T-helper 22 cell (primary cell): Measurements from ENCODE around the gene SLC35E2B.
"Not testable (repeated sequence)": the region's sequence is repeated elsewhere in the genome, so short reads cannot be mapped to it uniquely, and the experiment has no call there.

ENCODE experiments used
- DNase-seq: peaks from one replicate; pipeline ENCODE4 v3.0.0-alpha.2; 2020; ENCODE audit warnings: low read depth

SLC35E2B gene

DNA sequence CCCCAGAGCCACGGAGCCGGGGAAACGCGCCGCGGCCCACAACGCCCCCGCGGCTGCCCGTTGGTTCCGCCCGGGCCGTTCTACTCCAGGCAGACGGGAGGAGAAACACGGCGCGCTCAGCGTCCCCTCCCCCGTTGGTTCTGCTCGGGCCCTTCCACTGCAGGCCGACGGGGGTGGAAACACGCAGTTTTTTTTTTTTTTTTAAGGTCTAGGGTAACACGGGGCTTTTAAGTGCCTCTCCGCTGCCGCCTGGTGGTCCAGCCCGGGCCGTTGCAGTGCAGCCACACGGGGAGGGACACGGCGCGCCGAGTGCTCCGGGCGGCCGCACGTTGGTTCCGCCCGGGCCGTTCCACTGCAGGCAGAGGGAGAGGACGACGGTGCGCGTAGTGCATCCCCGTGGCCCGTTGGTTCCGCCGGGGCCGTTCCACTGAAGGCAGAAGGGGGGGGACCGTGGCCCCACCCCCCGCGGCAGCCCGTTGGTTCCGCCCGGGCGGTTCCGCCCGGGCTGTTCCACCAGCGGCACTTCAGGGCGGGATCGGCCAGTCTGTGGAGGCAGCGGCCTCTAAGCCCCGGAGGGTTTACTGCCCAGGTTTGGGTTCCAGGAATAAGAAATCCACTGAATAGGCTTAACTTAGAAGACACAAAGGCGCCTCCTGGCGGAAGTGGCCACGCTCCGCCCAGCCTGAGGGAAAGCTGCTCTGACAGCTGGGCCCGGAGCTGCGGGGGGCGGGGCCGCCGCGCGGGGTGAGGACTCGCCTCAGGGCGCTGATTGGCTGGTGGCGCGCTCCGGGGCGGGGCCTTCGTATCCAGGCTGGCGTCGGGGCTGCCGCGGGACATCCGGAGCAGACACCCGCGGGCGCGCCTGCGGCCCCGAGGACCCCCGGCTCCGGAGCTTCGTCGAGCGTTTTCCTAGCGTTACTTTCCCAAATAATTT is at the start of gene SLC35E2B:
TSS of gene SLC35E2B (minus strand) at position 82 of the 934 bp plus-strand sequence. CDS start 16,096 bp downstream, outside the sequence.
- peak; percentile 96 for DNase-seq

DNA sequence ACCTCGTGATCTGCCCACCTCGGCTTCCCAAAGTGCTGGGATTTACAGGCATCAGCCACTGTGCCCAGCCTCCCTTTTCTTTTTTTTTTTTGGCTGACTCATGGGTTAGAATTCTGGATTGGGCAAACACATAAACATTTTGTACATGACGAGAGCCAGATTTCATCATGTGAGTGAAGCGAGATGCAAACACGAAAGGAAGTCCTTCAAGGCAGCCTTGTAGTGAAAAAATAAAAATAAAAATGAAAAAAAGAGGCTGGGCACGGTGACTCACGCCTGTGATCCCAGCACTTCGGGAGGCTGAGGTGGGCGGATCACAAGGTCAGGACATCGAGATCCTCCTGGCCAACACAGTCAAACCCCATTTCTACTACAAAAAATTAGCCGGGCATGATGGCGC is 48.4 kb upstream of the SLC35E2B start:
- not testable (repeated sequence) for DNase-seq

DNA sequence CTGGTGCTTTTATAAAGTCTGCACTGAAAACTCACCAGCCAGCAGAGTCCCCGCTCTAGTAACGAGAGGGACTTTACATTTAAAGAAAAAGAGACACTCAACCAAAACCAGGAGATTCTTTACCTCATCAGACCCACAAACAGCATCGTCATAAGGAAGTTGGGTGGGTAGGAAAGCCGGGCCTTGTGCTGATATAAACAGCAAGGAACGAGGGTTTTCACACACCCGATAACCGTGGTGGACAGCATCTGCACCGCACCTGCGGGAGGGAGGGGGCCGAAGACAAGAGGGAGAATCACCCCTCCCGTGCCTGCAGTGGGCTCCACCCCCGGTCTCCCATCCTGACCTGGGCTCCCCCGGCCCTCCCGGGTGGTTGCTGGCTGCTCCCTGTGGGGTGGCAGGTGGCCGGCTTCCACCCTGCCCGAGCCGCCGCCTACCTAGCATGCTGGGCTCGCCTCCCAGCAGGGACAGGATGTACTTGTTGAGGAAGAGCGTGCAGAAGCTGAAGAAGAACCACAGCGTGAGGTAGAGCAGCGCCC is 46.3 kb upstream of the SLC35E2B start:
- DNase-seq: not testable (repeated sequence)

DNA sequence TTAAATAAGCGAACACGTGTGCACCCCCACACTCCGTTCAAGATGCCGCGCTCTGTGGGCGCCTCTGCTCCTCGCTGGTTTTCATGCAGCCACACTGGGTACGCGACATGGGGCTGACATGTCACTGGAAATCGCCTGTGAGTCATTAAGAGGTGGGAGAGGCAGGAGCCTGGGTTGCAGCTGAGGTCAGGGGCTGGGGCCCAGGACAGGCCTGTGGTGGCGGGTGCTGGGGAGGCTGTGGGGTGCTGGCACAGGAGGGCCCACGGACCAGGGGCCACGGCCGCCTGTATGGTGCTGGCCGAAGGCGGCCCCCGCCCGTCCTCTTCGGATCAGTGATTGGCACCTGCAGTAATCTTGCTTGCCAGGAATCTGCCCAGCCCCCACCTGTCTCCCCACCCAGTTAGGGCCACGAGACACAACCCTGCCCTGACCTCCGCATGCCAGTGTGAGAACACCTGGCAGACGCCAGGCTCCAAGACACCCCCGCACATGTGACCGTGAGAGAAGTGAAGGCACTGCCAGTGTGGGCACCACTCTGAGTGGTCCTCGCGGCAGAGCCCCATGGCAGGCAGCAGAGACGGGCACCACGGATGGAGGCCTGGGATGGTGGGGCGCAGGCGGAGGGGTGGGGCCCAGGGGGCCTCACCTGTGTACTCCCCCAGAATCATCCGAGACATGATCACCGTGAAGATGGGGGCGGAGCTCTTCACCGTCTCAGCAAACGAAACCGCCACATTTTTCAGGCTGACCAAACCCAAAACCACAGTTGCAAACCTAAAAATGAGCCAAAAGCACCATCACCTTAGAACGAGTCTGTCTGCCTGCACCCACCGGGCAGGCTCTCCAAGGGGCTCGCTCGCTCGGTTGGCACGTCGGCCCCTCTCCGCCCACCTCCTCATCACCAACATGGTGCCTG is 45.3 kb upstream of the SLC35E2B start:
- DNase-seq: not testable (repeated sequence)

DNA sequence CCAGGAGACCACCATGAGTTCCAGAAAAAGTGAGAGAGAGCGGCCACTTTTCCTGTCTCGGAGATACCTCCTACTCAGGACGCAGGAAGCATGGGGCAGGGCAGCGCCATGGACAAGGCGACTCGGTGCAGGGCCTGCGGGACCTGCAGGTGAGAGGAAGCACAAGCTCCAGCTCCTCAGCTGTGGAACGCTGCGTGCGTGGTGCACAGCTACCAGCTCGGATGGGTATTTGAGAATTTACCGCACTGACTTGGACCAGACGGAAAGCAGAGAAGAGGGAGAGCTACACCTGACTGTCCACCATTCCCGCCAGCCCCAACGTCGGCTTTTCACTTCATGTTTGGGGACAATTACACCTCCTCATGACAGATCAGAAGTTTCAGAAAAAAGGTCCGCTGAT is 39.8 kb upstream of the SLC35E2B start:
- no peak for DNase-seq

DNA sequence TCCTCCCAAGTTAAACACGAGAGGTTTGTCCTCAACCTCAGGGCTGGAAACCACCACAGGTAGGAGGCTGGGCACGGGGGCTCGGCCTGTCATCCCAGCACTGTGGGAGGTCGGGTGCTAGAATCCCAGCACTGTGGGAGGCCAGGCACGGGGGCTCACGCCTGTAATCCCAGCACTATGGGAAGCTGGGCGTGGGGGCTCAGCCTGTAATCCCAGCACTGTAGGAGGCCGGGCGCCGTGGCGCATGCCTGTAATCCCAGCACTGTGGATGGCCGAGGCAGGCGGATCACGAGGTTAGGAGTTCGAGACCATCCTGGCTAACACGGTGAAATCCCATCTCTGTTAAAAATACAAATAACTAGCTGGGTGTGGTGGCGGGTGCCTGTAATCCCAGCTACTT is 38.3 kb upstream of the SLC35E2B start:
- DNase-seq: no peak

DNA sequence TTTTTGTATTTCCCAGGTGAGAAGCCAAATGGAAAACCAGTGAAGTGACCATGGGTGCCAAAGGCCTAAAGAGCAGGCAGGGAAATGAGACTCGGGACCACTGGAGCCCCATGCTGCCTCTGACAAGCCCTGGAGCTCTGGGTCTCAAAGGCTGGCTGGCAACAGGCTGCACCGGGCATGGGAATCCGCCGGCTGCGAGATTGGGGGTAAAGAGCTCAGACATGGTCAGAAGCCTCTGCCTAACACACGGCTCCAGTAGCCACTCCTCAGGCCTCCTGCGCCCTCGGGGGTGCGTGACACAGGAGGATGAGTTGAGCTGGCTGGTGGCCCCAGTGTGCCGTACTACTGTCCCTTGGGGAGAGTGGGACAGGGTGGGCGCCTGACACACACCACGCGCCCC is 37.6 kb upstream of the SLC35E2B start:
- DNase-seq: not testable (repeated sequence)

DNA sequence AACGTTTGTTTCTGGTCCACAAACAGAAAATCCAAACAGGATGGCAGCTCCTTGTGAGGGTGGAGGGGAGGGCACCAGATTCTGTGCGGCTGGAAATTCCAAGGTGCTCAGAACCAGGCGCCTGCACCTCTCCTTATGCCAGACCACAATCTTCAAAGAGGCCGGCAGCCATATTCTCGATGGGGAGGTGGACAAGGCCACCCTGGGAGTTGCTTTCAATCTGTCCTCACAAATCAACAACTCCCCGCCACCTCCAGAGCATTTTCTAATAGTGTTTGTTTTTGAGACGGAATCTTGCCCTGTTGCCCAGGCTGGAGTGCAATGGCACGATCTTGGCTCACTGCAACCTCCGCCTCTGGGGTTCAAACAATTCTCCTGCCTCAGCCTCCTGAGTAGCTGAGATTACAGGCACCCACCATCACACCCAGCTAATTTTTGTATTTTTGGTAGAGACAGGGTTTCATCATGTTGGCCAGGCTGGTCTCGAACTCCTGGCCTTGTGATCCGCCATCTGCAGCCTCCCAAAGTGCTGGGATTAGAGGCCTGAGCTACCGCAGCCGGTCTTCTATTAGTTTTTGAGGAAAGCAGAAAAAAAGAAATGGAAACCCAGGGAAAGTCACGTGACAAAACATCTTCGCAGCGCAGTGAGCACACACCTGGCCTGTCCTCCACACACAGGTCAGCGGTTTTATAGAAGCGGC is 36.7 kb upstream of the SLC35E2B start:
- not testable (repeated sequence) for DNase-seq

DNA sequence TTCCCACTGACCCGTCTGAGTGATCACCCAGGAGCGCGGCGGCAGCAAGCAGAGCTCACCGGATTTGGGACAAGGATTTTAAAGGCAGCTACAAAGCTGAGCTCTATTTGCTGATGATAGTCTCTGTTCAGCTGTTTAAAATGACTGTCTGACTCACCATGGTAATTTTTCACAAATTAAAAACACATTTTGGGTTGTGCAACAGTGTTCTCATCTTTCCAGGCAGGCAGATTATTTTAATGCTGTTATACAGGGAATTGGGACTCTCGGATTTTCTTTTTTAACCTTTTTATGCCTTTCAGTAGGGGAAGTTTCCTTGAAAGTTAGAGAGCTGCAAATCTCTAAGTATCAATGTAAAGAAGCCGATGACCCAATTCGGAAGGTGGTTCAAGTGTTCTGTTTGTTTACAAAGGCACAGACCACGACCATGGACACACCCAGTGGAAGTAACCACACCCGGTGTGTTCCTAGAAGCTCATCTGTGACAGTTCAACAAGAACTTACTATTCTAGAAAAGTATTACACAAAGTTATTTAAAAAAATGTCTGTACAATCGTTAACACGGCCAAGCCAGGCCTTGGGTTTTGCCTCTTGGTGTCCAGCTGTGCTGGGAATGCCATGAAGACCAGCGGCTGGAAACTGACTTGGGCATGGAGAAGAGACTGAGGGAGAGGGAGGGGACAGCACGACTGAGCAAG is 35.9 kb upstream of the SLC35E2B start:
- peak; percentile 17 for DNase-seq

DNA sequence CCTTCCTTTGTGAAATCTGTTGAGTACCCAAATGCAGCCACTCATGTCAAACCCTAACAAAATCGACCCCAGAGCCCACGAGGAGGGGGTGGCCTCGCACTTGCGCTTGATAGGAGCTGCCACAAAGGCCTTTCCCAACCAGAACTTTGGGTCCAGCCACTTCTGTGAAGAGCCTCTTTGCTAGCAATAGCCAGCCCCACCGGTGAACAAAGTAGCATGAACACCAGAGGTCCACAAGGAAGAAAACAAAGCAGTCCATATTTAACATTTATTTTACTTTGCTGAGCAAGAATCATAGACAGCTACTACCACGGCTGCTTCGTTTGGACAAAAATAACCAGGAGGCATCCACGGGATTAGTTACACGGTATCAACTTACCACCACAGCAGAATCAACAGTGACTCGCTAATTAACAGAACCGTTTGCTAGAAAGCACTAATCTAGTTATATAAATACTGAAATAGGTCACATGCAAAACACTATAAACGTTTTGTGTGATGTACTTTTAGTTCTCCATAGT is 34.6 kb upstream of the SLC35E2B start:
- DNase-seq: not testable (repeated sequence)

DNA sequence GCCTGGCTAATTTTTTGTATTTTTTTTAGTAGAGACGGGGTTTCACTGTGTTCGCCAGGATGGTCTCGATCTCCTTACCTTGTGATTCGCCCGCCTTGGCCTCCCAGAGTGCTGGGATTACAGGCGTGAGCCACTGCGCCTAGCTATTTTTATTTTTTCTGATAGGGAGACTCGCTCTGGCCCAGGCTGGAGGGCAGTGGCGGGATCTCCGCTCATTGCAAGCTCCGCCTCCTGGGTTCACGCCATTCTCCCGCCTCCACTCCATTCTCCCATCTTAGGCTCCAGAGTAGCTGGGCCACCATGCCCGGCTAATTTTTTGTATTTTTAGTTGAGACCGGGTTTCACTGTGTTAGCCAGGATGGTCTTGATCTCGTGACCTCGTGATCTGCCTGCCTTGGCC is 33.5 kb upstream of the SLC35E2B start:
- not testable (repeated sequence) for DNase-seq

DNA sequence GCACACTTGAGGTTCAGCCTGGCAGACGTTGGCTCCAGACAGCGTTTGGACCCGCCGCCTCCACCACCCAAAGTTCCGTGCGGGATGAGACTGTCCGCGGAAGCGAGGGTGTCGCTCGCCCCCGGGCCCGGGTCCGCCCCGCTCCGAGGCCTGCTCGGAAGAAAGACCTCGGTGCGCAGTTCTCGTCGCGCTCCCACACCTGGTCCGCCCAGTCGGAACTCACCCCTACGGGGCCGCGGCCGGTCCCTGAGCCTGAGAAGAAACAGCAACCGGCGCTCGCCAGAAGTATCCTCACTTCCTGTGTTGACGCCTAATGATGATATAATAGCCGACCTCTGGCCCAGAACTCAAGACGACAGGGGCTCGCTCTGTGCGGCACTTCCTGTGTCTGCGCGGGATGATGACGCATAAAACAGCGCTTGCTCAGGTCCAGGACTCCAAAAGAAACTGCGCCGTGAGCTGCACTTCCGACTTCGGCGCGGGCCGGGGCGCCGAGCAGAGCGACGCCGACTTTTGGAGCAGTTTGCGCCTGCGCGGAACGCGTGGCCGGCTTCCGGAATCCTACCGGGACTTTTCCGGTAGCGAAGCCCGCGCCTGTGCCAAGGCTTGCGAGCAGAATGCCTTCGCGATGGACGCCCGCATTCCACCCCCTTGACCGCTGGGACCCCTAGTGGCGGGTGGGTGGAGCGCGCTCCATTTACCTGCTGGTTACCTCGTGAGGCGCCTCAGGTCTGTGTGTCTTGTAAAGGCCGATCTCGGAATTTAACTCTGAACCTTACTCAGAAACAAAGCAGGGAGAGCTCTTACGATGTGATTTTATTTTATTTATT is 31.7 kb upstream of the SLC35E2B start, which contains the start of gene CDK11A:
TSS of gene CDK11A (minus strand) at position 323 of the 830 bp plus-strand sequence. CDS start 1,539 bp downstream, outside the sequence.
- peak; percentile 100 for DNase-seq

DNA sequence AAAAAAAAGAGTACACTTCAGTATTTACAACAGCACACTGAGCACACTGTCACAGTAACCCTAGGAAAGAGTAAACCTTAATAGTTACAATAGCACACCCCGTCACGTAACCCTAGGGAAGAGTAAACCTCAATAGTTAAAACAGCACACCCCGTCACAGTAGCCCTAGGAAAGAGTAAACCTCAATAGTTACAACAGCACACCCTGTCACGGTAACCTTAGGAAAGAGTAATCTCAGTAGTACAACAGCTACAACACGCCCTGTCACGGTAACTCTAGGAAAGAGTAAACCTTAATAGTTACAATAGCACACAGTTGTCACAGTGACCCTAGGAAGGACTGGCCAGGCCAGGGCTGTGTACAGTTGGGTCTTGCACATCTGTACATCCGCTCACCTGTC is 28.6 kb upstream of the SLC35E2B start:
- DNase-seq: no peak

DNA sequence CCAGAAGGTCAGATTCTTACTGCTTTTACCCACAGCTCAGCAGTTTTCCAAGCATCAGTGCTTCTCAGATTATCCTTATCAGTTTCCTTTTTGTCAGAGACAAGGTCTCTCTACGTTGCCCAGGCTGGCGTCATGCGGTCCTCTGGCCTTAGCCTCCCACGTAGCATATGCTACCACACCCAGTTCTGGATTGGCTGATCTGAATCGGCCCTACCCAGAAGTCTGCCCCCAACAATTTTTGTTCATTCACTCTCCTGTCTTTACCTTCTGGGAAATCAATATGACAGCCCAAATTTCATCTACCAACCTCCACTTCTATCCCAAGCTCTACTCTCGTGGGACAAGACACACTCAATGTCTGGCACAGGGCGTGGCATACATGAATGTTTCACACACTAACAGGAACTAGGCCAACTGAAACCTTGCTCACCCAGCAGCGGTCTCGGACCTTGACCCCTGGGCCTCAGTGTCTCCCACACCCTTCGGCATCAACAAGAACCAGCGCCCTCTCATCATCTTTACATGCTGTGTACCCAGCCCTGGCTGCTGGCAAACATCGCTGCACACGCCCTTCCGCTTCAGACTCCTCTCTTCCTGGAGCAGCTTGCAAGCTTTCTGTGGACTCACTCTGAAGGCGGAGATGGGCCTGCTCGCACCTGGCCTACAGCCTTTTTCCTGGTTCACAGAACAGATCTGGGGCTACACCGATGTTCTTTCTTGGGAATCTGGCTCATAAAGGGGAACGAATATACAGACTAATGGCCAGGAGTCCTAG is 22.7 kb upstream of the SLC35E2B start:
- DNase-seq: not testable (repeated sequence)

DNA sequence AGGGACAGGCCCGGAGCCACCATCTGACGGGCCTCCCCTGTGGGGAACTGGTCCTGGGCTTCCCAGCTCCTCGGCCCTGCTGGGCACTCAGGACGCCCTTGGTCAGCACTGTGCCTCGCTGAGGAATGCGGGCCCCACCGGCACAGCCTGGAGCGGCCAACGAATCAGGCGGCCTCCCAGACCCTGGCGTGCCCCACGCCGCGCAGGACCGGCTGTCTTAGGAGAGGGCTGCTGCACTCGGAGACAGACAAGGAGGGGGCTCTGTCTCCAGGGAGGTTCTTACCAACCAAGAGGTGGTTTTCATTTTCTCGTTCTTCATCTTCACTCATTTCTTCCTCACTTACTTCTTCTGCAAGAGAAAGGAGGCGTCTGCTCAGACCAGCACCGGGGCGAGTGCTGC is 15.3 kb upstream of the SLC35E2B start:
- DNase-seq: not testable (repeated sequence)

DNA sequence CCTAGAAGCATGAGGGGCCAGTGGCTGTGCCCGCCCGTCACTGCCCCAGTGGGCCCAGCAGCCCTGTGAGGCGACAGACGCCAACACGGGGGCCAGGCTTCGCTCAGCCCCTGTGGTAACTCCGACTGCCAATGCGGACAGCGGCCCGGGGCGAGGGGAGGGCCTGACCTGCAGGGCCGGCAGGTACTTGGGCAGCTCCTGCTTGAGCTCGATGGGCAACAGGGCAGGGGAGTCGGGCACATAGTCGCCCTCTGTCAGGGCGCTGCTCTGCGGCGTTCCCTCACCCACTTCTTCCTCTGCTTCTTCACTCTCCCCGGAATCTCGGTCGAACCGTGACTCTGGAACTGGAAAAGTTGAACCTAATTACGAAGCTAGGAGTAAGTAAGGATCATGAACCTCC is 14.6 kb upstream of the SLC35E2B start:
- DNase-seq: not testable (repeated sequence)

DNA sequence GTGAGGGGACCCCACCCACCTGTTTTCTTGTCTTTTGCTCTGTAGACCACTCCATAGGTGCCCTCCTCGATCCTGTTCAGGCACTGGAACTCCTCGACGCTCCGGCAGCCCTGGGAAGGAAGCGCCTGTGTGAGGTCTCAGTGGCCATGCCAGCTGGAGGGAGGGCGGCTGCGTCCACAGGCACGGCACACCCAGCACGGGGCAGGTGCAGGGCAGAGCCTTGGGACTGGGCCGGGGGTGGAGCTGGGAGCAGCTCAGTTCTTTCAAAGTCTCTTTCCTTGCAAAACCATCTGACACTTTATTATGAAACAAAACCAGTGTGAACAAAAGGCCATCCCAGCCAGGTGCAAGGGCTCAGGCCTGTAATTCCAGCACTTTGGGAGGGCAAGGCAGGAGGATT is 13.0 kb upstream of the SLC35E2B start:
- DNase-seq: not testable (repeated sequence)

DNA sequence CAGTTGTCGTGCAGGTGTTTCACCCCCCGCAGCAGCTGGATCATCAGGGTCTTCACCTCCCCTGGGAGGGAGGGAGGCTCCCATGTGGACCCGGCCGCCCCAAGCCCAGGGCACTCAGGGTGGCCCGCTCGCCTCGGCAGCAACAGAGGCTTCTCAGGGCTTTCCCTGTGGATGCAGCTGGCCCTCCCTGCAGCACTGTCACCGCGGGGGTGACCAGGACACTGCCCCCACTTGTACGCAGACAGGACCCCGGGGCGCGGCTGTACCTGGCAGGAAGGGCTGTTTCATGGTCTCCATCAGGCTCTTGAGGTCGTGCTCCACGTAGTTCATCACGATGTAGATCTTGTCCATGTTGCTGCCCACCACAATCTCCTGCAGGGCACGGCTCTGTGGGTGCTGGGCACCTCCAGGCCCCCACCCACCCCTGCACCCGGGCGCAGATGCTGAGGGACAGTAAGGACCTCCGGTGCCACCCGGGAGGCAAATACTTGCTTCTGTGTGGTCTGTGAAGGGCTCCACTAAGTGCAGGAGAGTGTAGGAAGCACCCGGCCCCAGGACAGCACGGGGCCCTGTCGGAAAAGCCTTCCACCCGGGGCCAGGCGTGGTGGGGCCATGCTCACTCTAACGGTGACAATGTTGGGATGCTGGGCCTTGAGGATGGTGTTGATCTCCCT is 11.8 kb upstream of the SLC35E2B start:
- DNase-seq: not testable (repeated sequence)
